SK-N-SH (cell line): Measurements from ENCODE around the gene NOX5. TPM values are rescaled to one million over a fixed set of nuclear protein-coding genes. Genes with fewer than 3 reads are reported as not detected.

Source experiments
- CTCF ChIA-PET: fragments of 300-600, 350-600 bp; formaldehyde crosslinking; extraction: SDS; loops from one replicate; lab custom pipeline; 2021; lab: Yijun Ruan, JAX
- POLR2A ChIA-PET: fragments of 350-600 bp; sonication (Branson Sonifier 250); formaldehyde crosslinking; extraction: SDS; loops from one replicate; lab custom pipeline; 2020; ENCODE audit warnings: antibody characterized with exemption, inconsistent platforms; lab: Yijun Ruan, JAX
- DNase-seq: peaks from one replicate; pipeline ENCODE4 v3.0.0; 2012
- H2AFZ ChIP-seq: fragments of 200-600 bp; sonication (generic); 2 replicates; pipeline ENCODE4 v1.8.1; 2016; ENCODE audit warnings: antibody characterized with exemption, mild to moderate bottlenecking, low read depth
- H3F3A ChIP-seq: fragments of 200-600 bp; sonication (generic); replicated peaks from 2 replicates; pipeline ENCODE3; 2016; ENCODE audit warnings: antibody characterized with exemption, mild to moderate bottlenecking; ENCODE audit not compliant: insufficient read depth
- H3K27ac ChIP-seq, 2 experiments: fragments of 200-500 bp in 1 of 2; fragments of 200-600 bp in 1 of 2; sonication (Bioruptor generic) in 1 of 2; sonication (generic), shearing (Covaris generic) in 1 of 2; 2 replicates each; pipeline versions ENCODE4 v1.5.1 to v1.6.1; 2014 to 2016; ENCODE audit warnings: low read depth in 2 of 2, inconsistent platforms in 1 of 2, low read length in 1 of 2, mild to moderate bottlenecking in 1 of 2, mixed read lengths in 1 of 2
- H3K27me3 ChIP-seq: fragments of 200-600 bp; sonication (generic), shearing (Covaris generic); 2 replicates; pipeline ENCODE4 v1.6.1; 2016; ENCODE audit warnings: mixed run types; ENCODE audit not compliant: insufficient read depth
- H3K36me3 ChIP-seq, 2 experiments: fragments of 200-500 bp in 1 of 2; fragments of 200-600 bp in 1 of 2; sonication (Bioruptor generic) in 1 of 2; sonication (generic) in 1 of 2; replicated peaks in 1 of 2; 2 replicates each; pipeline versions ENCODE3 to v1.5.1; 2014 to 2016; ENCODE audit warnings: low read length in 1 of 2, mild to moderate bottlenecking in 1 of 2; ENCODE audit not compliant: insufficient read depth in 2 of 2, control insufficient read depth in 1 of 2
- H3K4me1 ChIP-seq, 2 experiments: fragments of 200-500 bp in 1 of 2; fragments of 200-600 bp in 1 of 2; sonication (Bioruptor generic) in 1 of 2; sonication (generic), shearing (Covaris generic) in 1 of 2; 2 replicates each; pipeline versions ENCODE4 v1.5.1 to v1.6.1; 2014 to 2016; ENCODE audit warnings: low read depth in 1 of 2, low read length in 1 of 2, mixed run types in 1 of 2; ENCODE audit not compliant: insufficient read depth in 2 of 2, control insufficient read depth in 1 of 2
- H3K4me2 ChIP-seq: fragments of 200-600 bp; sonication (generic), shearing (Covaris generic); 2 replicates; pipeline ENCODE4 v1.6.1; 2017; ENCODE audit warnings: mixed run types
- H3K4me3 ChIP-seq, 2 experiments: fragments of 200-500 bp in 1 of 2; fragments of 200-600 bp in 1 of 2; sonication (Bioruptor generic) in 1 of 2; sonication (generic), shearing (Covaris generic) in 1 of 2; 2 replicates each; pipeline versions ENCODE4 v1.5.1 to v1.8.1; 2014 to 2016; ENCODE audit warnings: low read depth in 2 of 2, inconsistent platforms in 1 of 2, low read length in 1 of 2, mild to moderate bottlenecking in 1 of 2, mixed read lengths in 1 of 2, moderate library complexity in 1 of 2
- H3K79me2 ChIP-seq: fragments of 200-600 bp; sonication (generic); 2 replicates; pipeline ENCODE4 v1.8.1; 2017; ENCODE audit warnings: mild to moderate bottlenecking; ENCODE audit not compliant: insufficient read depth
- H3K9ac ChIP-seq: fragments of 200-600 bp; sonication (generic); 2 replicates; pipeline ENCODE4 v1.6.1; 2017; ENCODE audit warnings: mixed run types
- H3K9me2 ChIP-seq: fragments of 200-600 bp; sonication (generic); 2 replicates; pipeline ENCODE4 v1.6.1; 2017; ENCODE audit warnings: mixed run types
- H3K9me3 ChIP-seq: fragments of 200-600 bp; sonication (generic); 2 replicates; pipeline ENCODE4 v1.6.1; 2017; ENCODE audit warnings: mixed run types, mild to moderate bottlenecking, moderate library complexity
- H4K20me1 ChIP-seq: fragments of 200-600 bp; sonication (generic); 2 replicates; pipeline ENCODE4 v1.6.1; 2017; ENCODE audit warnings: mild to moderate bottlenecking, mixed run types; ENCODE audit not compliant: insufficient read depth
- EZH2phosphoT487 ChIP-seq: fragments of 200-600 bp; sonication (generic); IDR thresholded peaks from 2 replicates; pipeline ENCODE4 v1.6.1; 2017; ENCODE audit warnings: low read depth, mixed run types, mild to moderate bottlenecking, antibody characterized with exemption, moderate library complexity, borderline replicate concordance
- FOXJ3 ChIP-seq: sonication (generic); formaldehyde crosslinking; IDR thresholded peaks from 2 replicates; pipeline ENCODE4 v1.5.1; 2020; ENCODE audit warnings: mild to moderate bottlenecking, missing genetic modification reagents
- GABPA ChIP-seq: IDR thresholded peaks from 2 replicates; pipeline ENCODE4 v1.4.0; 2012; ENCODE audit warnings: low read depth, mild to moderate bottlenecking
- MAX ChIP-seq: IDR thresholded peaks from 2 replicates; pipeline ENCODE4 v1.4.0; 2012; ENCODE audit warnings: low read depth
- MEF2A ChIP-seq: IDR thresholded peaks from 2 replicates; pipeline ENCODE4 v1.4.0; 2012; ENCODE audit warnings: low read depth, borderline replicate concordance
- NFIC ChIP-seq: IDR thresholded peaks from 2 replicates; pipeline ENCODE4 v1.4.0; 2012; ENCODE audit warnings: borderline replicate concordance
- RAD21 ChIP-seq: IDR thresholded peaks from 2 replicates; pipeline ENCODE4 v1.6.1; 2012; ENCODE audit warnings: mild to moderate bottlenecking, low read length
- RCOR1 ChIP-seq: fragments of 150-350 bp; IDR thresholded peaks from 2 replicates; pipeline ENCODE4 v1.6.1; 2017; ENCODE audit warnings: antibody characterized with exemption, low read length
- REST ChIP-seq: IDR thresholded peaks from 2 replicates; pipeline ENCODE4 v1.6.1; 2012; ENCODE audit warnings: mild to moderate bottlenecking, low read depth, low read length, moderate library complexity
- SIN3A ChIP-seq: IDR thresholded peaks from 2 replicates; pipeline ENCODE4 v1.6.1; 2012; ENCODE audit warnings: low read depth, mild to moderate bottlenecking, low read length, moderate library complexity, borderline replicate concordance
- SMC3 ChIP-seq: IDR thresholded peaks from 2 replicates; pipeline ENCODE4 v1.6.1; 2012; ENCODE audit warnings: low read depth, low read length, improper control_type of control experiment
- TAF1 ChIP-seq: IDR thresholded peaks from 2 replicates; pipeline ENCODE4 v1.6.1; 2012; ENCODE audit warnings: low read depth, mild to moderate bottlenecking, low read length, moderate library complexity, borderline replicate concordance
- TCF12 ChIP-seq: IDR thresholded peaks from 2 replicates; pipeline ENCODE4 v1.4.0; 2012
- USF1 ChIP-seq: IDR thresholded peaks from 2 replicates; pipeline ENCODE4 v1.4.0; 2012; ENCODE audit warnings: low read depth, borderline replicate concordance
- USF2 ChIP-seq: fragments of 150-350 bp; IDR thresholded peaks from 2 replicates; pipeline ENCODE4 v1.6.1; 2017; ENCODE audit warnings: antibody characterized with exemption, low read length, low read depth, borderline replicate concordance
- YY1 ChIP-seq: IDR thresholded peaks from 2 replicates; pipeline ENCODE4 v1.4.0; 2012; ENCODE audit warnings: low read depth, mild to moderate bottlenecking
- WGBS: methylation state at CpG from one replicate; pipeline ENCODE4 v1.1.6; 2017; ENCODE audit warnings: low lambda C conversion rate; 5-methylcytosine and 5-hydroxymethylcytosine counted together
- polyA plus RNA-seq, 3 experiments: library from polyadenylated mRNA; depleted of rRNA; stranded (reverse); fragments of >200 nt; gene quantifications; 2 replicates each; pipeline ENCODE4 v1.2.3, GENCODE V29; 2012

NOX5 gene
- polyA plus RNA-seq, 1 of the 3 experiments (the other 2 are of a cell fraction): 0.05 TPM

GRCh38 chr15:69018951-69019350 is 4.5 kb downstream of the NOX5 start:
- POLR2A ChIA-PET: interaction anchor here (0.5 kb wide), 1 partner anchor 71 kb away, joined by 3 read pairs; no protein-coding TSS in a partner anchor
- CTCF ChIA-PET: interaction anchor here (1.2 to 1.9 kb wide), 2 partner anchors 12 to 37 kb away, joined by 3 to 8 read pairs; no protein-coding TSS in a partner anchor
- no peak for DNase-seq
- no peaks in the 10 kb centered on the region for H3K79me2 ChIP-seq
- H3K4me1 ChIP-seq: peaks cover 0 to 6% of the 10 kb centered on the region in 2 experiments; a peak in 2 of 4 replicates
- H3K9ac ChIP-seq: no peak overlapping the region
- H3F3A ChIP-seq: no peaks in the 10 kb centered on the region
- no peaks in the 10 kb centered on the region for H3K9me2 ChIP-seq
- no peak overlapping the region for H3K4me2 ChIP-seq
- no peak for TF ChIP-seq EZH2phosphoT487
- peaks cover 6% of the 10 kb centered on the region; the same call in 1 of the 2 replicates for H3K27me3 ChIP-seq
- H3K9me3 ChIP-seq: no peaks in the 10 kb centered on the region
- WGBS: 63% methylated on average over 6 of the region's 6 CpGs
- no peaks in the 10 kb centered on the region for H3K36me3 ChIP-seq
- no peak overlapping the region for H3K27ac ChIP-seq
- H4K20me1 ChIP-seq: no peaks in the 10 kb centered on the region
- no peak overlapping the region for H3K4me3 ChIP-seq
- no peak overlapping the region for H2AFZ ChIP-seq

- no peak overlapping the region for H3K4me2 ChIP-seq
- no peaks in the 10 kb centered on the region for H3K36me3 ChIP-seq
- WGBS: 71% methylated on average over 2 of the region's 2 CpGs
- DNase-seq: no peak
- H4K20me1 ChIP-seq: no peaks in the 10 kb centered on the region
- ChIA-PET POLR2A (no interaction called here), CTCF (interaction anchor here (0.6 to 2.2 kb wide), 2 partner anchors 9 to 112 kb away, joined by 3 to 14 read pairs; no protein-coding TSS in a partner anchor)
- no peaks in the 10 kb centered on the region for H3K9me2 ChIP-seq
- peaks cover 6% of the 10 kb centered on the region; the same call in 1 of the 2 replicates for H3K27me3 ChIP-seq
- no peak overlapping the region for H2AFZ ChIP-seq
- no peak overlapping the region for H3K9ac ChIP-seq
- TF ChIP-seq TCF12 (no peak), FOXJ3 (no peak), YY1 (no peak), USF1 (no peak), TAF1 (no peak)
- TF ChIP-seq, all 33 proteins: peak for 0
- Histone ChIP-seq H3K79me2 (no peaks in the 10 kb centered on the region), H3F3A (no peaks in the 10 kb centered on the region), H3K27ac (no peak overlapping the region), H3K9me3 (no peaks in the 10 kb centered on the region), H3K4me1 (no peaks in the 10 kb centered on the region), H3K4me3 (no peak overlapping the region)
These were observed 7.4 kb downstream of the NOX5 start for GRCh38 chr15:69021895-69022294.

- Histone ChIP-seq H3K36me3 (no peaks in the 10 kb centered on the region), H3K79me2 (no peaks in the 10 kb centered on the region), H3K4me3 (no peak overlapping the region), H3K4me1 (no peaks in the 10 kb centered on the region), H3K9ac (no peak overlapping the region), H3K27me3 (no peaks in the 10 kb centered on the region), H3K9me2 (no peaks in the 10 kb centered on the region), H3K4me2 (no peak overlapping the region), H3K27ac (no peak overlapping the region), H3F3A (no peaks in the 10 kb centered on the region), H2AFZ (no peak overlapping the region), H4K20me1 (no peaks in the 10 kb centered on the region), H3K9me3 (no peaks in the 10 kb centered on the region)
- WGBS: 83% methylated on average over 5 of the region's 5 CpGs
- no peak for TF ChIP-seq SMC3
- no peak for TF ChIP-seq SIN3A
- TF ChIP-seq MEF2A: no peak
- no peak for TF ChIP-seq USF2
- TF ChIP-seq REST: no peak
- TF ChIP-seq MAX: no peak
- no peak for TF ChIP-seq GABPA
- no peak for TF ChIP-seq RCOR1
- no peak for TF ChIP-seq RAD21
- TF ChIP-seq NFIC: no peak
- ChIA-PET POLR2A (no interaction called here), CTCF (interaction anchor here (0.7 kb wide), 1 partner anchor 129 kb away, joined by 3 read pairs; no protein-coding TSS in a partner anchor)
- no peak for DNase-seq
These were observed 10.8 kb downstream of the NOX5 start for GRCh38 chr15:69025320-69025719.
